SU-DHL-6 (cell line): ENCODE measurements around the gene CMPK1.

ENCODE experiments used
- CTCF ChIP-seq: fragments of 200-600 bp; sonication (generic); IDR thresholded peaks from one replicate; pipeline ENCODE4 v1.5.1; 2017; ENCODE audit warnings: antibody characterized with exemption, mild to moderate bottlenecking, low read length, moderate library complexity; ENCODE audit not compliant: insufficient read depth, poor library complexity, severe bottlenecking
- EZH2phosphoT487 ChIP-seq: fragments of 200-600 bp; sonication (generic), shearing (Covaris generic); conservative IDR thresholded peaks from 2 replicates; pipeline ENCODE4 v1.6.1; 2018; ENCODE audit warnings: mild to moderate bottlenecking, antibody characterized with exemption, low read length, moderate library complexity, mixed read lengths

GRCh38 chr1:47410068-47410455, 76.5 kb downstream of the CMPK1 start:
- TF ChIP-seq CTCF = no peak
- TF ChIP-seq EZH2phosphoT487 = no peak
